ENCODE data around the gene PRR20B. TPM values are rescaled to one million over a fixed set of nuclear protein-coding genes. Genes with fewer than 3 reads are reported as not detected.
"Not testable (repeated sequence)": the region's sequence is repeated elsewhere in the genome, so short reads cannot be mapped to it uniquely, and the experiment has no call there.

Gene PRR20B
- total RNA-seq (2021) (not detected in 2 replicates), Bru-seq, nascent RNA (not detected), BruChase-seq, experiment 1, labeled RNA remaining after a 2-hour chase (not detected), BruChase-seq, experiment 2, labeled RNA remaining after a 6-hour chase (not detected)
- long read RNA-seq: 0 reads

GRCh38 chr13:57147188-57147587 is at the start of gene PRR20B:
TSS of gene PRR20B (plus strand) at chr13:57147488. CDS start at chr13:57147875, 387 bp downstream.
- H3K4me2 ChIP-seq; H3F3A ChIP-seq (ENCODE audit: insufficient read depth, low read depth); H3K27me3 ChIP-seq (ENCODE audit: insufficient read depth, low read depth); DNase-seq; H2AFZ ChIP-seq; H3K79me2 ChIP-seq (ENCODE audit: low read depth); intact Hi-C loops (cut with micrococcal nuclease; ENCODE audit: unreplicated experiment); H3K36me3 ChIP-seq (ENCODE audit: low read depth); POLR2A ChIA-PET (ENCODE audit: unreplicated experiment); H3K4me3 ChIP-seq; H4K20me1 ChIP-seq (ENCODE audit: insufficient read depth); CTCF ChIA-PET; H3K4me1 ChIP-seq (replicated peaks; ENCODE audit: insufficient read depth); BruUV-seq (replicated peaks); H3K9me2 ChIP-seq (ENCODE audit: insufficient read depth); H3K9me3 ChIP-seq (ENCODE audit: insufficient read depth, low read depth); H3K27ac ChIP-seq: not testable (repeated sequence)

DNA sequence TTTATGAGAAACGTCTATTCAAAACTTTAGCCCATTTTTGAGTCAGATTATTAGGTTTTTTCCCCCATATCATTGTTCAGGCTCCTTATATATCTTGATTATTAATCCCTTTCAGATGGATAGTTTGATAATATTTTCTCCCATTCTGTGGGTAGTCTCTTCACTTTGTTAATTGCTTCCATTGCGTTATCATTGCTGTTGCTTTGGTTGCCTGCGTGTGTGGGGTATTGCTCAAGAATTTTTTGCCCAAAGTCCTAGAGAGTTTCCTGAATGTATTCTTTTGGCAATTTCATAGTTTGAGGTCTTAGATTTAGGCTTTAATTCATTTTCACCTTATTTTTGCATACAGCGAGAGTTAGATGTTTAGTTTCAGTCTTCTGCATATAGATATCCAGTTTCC is 32.3 kb upstream of the PRR20B start:
- no peak overlapping the region for H3K4me2 ChIP-seq
- TF ChIP-seq EZH2 (IDR thresholded peaks at IDR 0.05; ENCODE audit: low read depth) (no peak), CTCF (conservative IDR thresholded peaks at IDR 0.05) (no peak)
- H2AFZ ChIP-seq: no peak overlapping the region
- no peak overlapping the region for H3K27ac ChIP-seq
- H3K4me1 ChIP-seq (replicated peaks; ENCODE audit: insufficient read depth): no peaks in the 10 kb centered on the region
- no peaks in the 10 kb centered on the region for H3K9me3 ChIP-seq (ENCODE audit: insufficient read depth, low read depth)
- no TSS peak for BruUV-seq (replicated peaks)
- no peaks in the 10 kb centered on the region for H3K9me2 ChIP-seq (ENCODE audit: insufficient read depth)
- no peaks in the 10 kb centered on the region for H3K27me3 ChIP-seq (ENCODE audit: insufficient read depth, low read depth)
- H4K20me1 ChIP-seq (ENCODE audit: insufficient read depth): no peaks in the 10 kb centered on the region
- no peaks in the 10 kb centered on the region for H3F3A ChIP-seq (ENCODE audit: insufficient read depth, low read depth)
- no peak for DNase-seq
- ChIA-PET POLR2A (ENCODE audit: unreplicated experiment) (no interaction called here), CTCF (no interaction called here)
- H3K36me3 ChIP-seq (ENCODE audit: low read depth): no peaks in the 10 kb centered on the region
- no peaks in the 10 kb centered on the region for H3K79me2 ChIP-seq (ENCODE audit: low read depth)
- H3K4me3 ChIP-seq: no peak overlapping the region
- intact Hi-C loops (cut with micrococcal nuclease; ENCODE audit: unreplicated experiment): no loop called here

DNA sequence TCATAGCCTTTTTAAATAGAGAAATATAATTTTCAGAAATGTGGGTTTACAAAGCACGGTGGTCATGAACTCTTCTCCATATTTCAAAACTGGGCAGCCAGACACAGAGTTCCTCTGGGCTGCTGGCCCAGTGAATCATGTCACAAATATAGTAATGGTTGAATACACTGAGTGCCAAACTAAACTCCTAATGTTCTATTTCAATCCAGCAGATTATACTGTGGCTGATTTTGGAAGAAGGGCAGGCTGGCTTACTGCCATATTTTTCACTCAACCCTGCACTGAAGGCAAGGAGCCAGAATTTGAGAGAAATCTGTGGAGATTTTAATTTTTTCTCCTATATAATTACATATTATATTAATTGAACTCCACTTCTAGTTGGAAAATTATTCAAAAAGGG is 23.6 kb upstream of the PRR20B start:
- BruUV-seq (replicated peaks): no TSS peak
- CTCF ChIA-PET: no interaction called here

More for the DNA sequence above, 23.6 kb upstream of the PRR20B start:
- no peak overlapping the region for H3K4me3 ChIP-seq
- no peaks in the 10 kb centered on the region for H3K9me3 ChIP-seq (ENCODE audit: insufficient read depth, low read depth)
- no peak for TF ChIP-seq EZH2 (IDR thresholded peaks at IDR 0.05; ENCODE audit: low read depth)
- TF ChIP-seq CTCF (conservative IDR thresholded peaks at IDR 0.05): no peak
- DNase-seq: no peak
- H4K20me1 ChIP-seq (ENCODE audit: insufficient read depth): no peaks in the 10 kb centered on the region
- no peaks in the 10 kb centered on the region for H3K9me2 ChIP-seq (ENCODE audit: insufficient read depth)
- intact Hi-C loops (cut with micrococcal nuclease; ENCODE audit: unreplicated experiment): no loop called here
- no peak overlapping the region for H3K4me2 ChIP-seq
- no peaks in the 10 kb centered on the region for H3K4me1 ChIP-seq (replicated peaks; ENCODE audit: insufficient read depth)
- POLR2A ChIA-PET (ENCODE audit: unreplicated experiment): no interaction called here
- H3K27me3 ChIP-seq (ENCODE audit: insufficient read depth, low read depth): no peaks in the 10 kb centered on the region
- no peak overlapping the region for H2AFZ ChIP-seq
- no peaks in the 10 kb centered on the region for H3F3A ChIP-seq (ENCODE audit: insufficient read depth, low read depth)
- no peaks in the 10 kb centered on the region for H3K36me3 ChIP-seq (ENCODE audit: low read depth)
- H3K27ac ChIP-seq: no peak overlapping the region
- no peaks in the 10 kb centered on the region for H3K79me2 ChIP-seq (ENCODE audit: low read depth)

Measured in PC-9 (cell line).